ENCODE measurements around the gene OPN1MW.
A peak's percentile ranks its signal among the peaks of the same experiment; 100 is the strongest.
"Not testable (repeated sequence)": the region's sequence is repeated elsewhere in the genome, so short reads cannot be mapped to it uniquely, and the experiment has no call there.

The OPN1MW gene

GRCh38 chrX:154182296-154182695, at the start of gene OPN1MW:
Gene OPN1MW (plus strand): TSS chrX:154182596. CDS start chrX:154182678, 82 bp downstream.
- not testable (repeated sequence) for H3K4me3 ChIP-seq (ENCODE audit: insufficient read length, low read depth)

GRCh38 chrX:154135458-154136229, 46.8 kb upstream of the OPN1MW start:
- Histone ChIP-seq H3K4me1 (ENCODE audit: insufficient read depth, insufficient read length) (no peaks in the 10 kb centered on the region), H3K27me3 (ENCODE audit: insufficient read depth, insufficient read length) (peaks cover 8% of the 10 kb centered on the region), H3K36me3 (ENCODE audit: insufficient read depth, insufficient read length, low read length) (no peaks in the 10 kb centered on the region), H3K9ac (ENCODE audit: insufficient read length, low read depth) (no peak overlapping the region), H3K4me3 (ENCODE audit: insufficient read length, low read depth) (no peak overlapping the region), H3K9me3 (ENCODE audit: insufficient read depth, low read length) (no peaks in the 10 kb centered on the region)
- no peak for DNase-seq (ENCODE audit: low read depth, low spot score)
- TF ChIP-seq YY1 (IDR thresholded peaks at IDR 0.05; ENCODE audit: insufficient read depth, insufficient read length) (no peak), SUZ12 (IDR thresholded peaks at IDR 0.05; ENCODE audit: extremely low read depth, insufficient read depth, insufficient read length) (no peak), ZNF274 (IDR thresholded peaks at IDR 0.05; ENCODE audit: low read depth, low read length) (no peak)

More at GRCh38 chrX:154182296-154182695, at the start of gene OPN1MW:
- not testable (repeated sequence) for H3K36me3 ChIP-seq (ENCODE audit: insufficient read depth, insufficient read length, low read length); H3K9ac ChIP-seq (ENCODE audit: insufficient read length, low read depth); H3K4me1 ChIP-seq (ENCODE audit: insufficient read depth, insufficient read length); H3K27me3 ChIP-seq (ENCODE audit: insufficient read depth, insufficient read length); DNase-seq (ENCODE audit: low read depth, low spot score); H3K9me3 ChIP-seq (ENCODE audit: insufficient read depth, low read length)

DNA sequence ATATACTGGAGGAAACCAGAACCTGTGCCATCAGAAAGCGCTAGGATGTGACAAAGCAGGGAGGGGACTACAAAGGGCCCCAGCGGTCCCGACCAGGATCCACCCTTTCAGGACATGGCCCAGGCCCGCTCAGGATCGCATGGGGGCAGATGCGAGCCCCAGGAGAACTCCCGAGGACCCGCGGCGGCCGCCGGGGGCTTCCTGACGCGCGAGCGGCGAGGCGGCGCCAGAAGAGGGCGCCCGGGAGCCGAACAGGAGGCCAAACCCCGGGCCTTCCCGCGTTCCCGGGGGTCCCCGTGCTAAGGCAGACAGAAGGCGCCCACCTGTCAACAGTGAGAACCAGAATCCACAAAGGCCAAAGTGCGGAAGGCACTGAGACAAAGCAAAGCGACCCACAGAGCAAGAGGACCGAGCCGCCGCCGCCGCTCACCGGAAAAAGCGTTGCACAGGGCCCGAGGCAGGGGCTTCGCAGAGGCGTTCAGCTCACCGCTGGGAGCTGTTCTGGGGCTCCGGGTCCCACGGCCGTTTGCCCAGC, 45.7 kb upstream of the OPN1MW start:
- no peak overlapping the region for H3K9ac ChIP-seq (ENCODE audit: insufficient read length, low read depth)
- H3K4me3 ChIP-seq (ENCODE audit: insufficient read length, low read depth), result no peak overlapping the region
- TF ChIP-seq SUZ12 (IDR thresholded peaks at IDR 0.05; ENCODE audit: extremely low read depth, insufficient read depth, insufficient read length) (no peak), YY1 (IDR thresholded peaks at IDR 0.05; ENCODE audit: insufficient read depth, insufficient read length) (no peak)
- no peaks in the 10 kb centered on the region for H3K4me1 ChIP-seq (ENCODE audit: insufficient read depth, insufficient read length)
- DNase-seq (ENCODE audit: low read depth, low spot score), result peak; percentile 32
- peaks cover 8% of the 10 kb centered on the region for H3K27me3 ChIP-seq (ENCODE audit: insufficient read depth, insufficient read length)
- H3K9me3 ChIP-seq (ENCODE audit: insufficient read depth, low read length), result no peaks in the 10 kb centered on the region
- no peaks in the 10 kb centered on the region for H3K36me3 ChIP-seq (ENCODE audit: insufficient read depth, insufficient read length, low read length)

- H3K4me1 ChIP-seq (ENCODE audit: insufficient read depth, insufficient read length), result no peaks in the 10 kb centered on the region
- no peaks in the 10 kb centered on the region for H3K36me3 ChIP-seq (ENCODE audit: insufficient read depth, insufficient read length, low read length)
- H3K9ac ChIP-seq (ENCODE audit: insufficient read length, low read depth), result no peak overlapping the region
- TF ChIP-seq ZNF274 (IDR thresholded peaks at IDR 0.05; ENCODE audit: low read depth, low read length) (no peak), YY1 (IDR thresholded peaks at IDR 0.05; ENCODE audit: insufficient read depth, insufficient read length) (no peak), SUZ12 (IDR thresholded peaks at IDR 0.05; ENCODE audit: extremely low read depth, insufficient read depth, insufficient read length) (no peak)
- no peaks in the 10 kb centered on the region for H3K9me3 ChIP-seq (ENCODE audit: insufficient read depth, low read length)
- H3K4me3 ChIP-seq (ENCODE audit: insufficient read length, low read depth), result no peak overlapping the region
- peaks cover 8% of the 10 kb centered on the region for H3K27me3 ChIP-seq (ENCODE audit: insufficient read depth, insufficient read length)
- no peak for DNase-seq (ENCODE audit: low read depth, low spot score)
These were observed 43.5 kb upstream of the OPN1MW start for GRCh38 chrX:154138857-154139256.

DNA sequence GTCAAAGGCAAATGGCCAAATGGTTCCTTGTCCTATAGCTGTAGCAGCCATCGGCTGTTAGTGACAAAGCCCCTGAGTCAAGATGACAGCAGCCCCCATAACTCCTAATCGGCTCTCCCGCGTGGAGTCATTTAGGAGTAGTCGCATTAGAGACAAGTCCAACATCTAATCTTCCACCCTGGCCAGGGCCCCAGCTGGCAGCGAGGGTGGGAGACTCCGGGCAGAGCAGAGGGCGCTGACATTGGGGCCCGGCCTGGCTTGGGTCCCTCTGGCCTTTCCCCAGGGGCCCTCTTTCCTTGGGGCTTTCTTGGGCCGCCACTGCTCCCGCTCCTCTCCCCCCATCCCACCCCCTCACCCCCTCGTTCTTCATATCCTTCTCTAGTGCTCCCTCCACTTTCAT, 42.2 kb upstream of the OPN1MW start:
- H3K27me3 ChIP-seq (ENCODE audit: insufficient read depth, insufficient read length), result peaks cover 8% of the 10 kb centered on the region
- no peak overlapping the region for H3K4me3 ChIP-seq (ENCODE audit: insufficient read length, low read depth)
- H3K9ac ChIP-seq (ENCODE audit: insufficient read length, low read depth), result no peak overlapping the region
- TF ChIP-seq ZNF274 (IDR thresholded peaks at IDR 0.05; ENCODE audit: low read depth, low read length) (no peak), SUZ12 (IDR thresholded peaks at IDR 0.05; ENCODE audit: extremely low read depth, insufficient read depth, insufficient read length) (no peak), YY1 (IDR thresholded peaks at IDR 0.05; ENCODE audit: insufficient read depth, insufficient read length) (no peak)
- H3K9me3 ChIP-seq (ENCODE audit: insufficient read depth, low read length), result no peaks in the 10 kb centered on the region
- no peaks in the 10 kb centered on the region for H3K36me3 ChIP-seq (ENCODE audit: insufficient read depth, insufficient read length, low read length)
- DNase-seq (ENCODE audit: low read depth, low spot score), result no peak
- no peaks in the 10 kb centered on the region for H3K4me1 ChIP-seq (ENCODE audit: insufficient read depth, insufficient read length)

DNA sequence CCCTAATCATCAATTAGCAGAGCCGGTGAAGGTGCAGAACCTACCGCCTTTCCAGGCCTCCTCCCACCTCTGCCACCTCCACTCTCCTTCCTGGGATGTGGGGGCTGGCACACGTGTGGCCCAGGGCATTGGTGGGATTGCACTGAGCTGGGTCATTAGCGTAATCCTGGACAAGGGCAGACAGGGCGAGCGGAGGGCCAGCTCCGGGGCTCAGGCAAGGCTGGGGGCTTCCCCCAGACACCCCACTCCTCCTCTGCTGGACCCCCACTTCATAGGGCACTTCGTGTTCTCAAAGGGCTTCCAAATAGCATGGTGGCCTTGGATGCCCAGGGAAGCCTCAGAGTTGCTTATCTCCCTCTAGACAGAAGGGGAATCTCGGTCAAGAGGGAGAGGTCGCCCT, 41.7 kb upstream of the OPN1MW start:
- Histone ChIP-seq H3K9me3 (ENCODE audit: insufficient read depth, low read length) (no peaks in the 10 kb centered on the region), H3K9ac (ENCODE audit: insufficient read length, low read depth) (no peak overlapping the region), H3K36me3 (ENCODE audit: insufficient read depth, insufficient read length, low read length) (no peaks in the 10 kb centered on the region), H3K27me3 (ENCODE audit: insufficient read depth, insufficient read length) (peaks cover 5% of the 10 kb centered on the region), H3K4me1 (ENCODE audit: insufficient read depth, insufficient read length) (no peaks in the 10 kb centered on the region), H3K4me3 (ENCODE audit: insufficient read length, low read depth) (no peak overlapping the region)
- no peak for DNase-seq (ENCODE audit: low read depth, low spot score)
- TF ChIP-seq YY1 (IDR thresholded peaks at IDR 0.05; ENCODE audit: insufficient read depth, insufficient read length) (no peak), ZNF274 (IDR thresholded peaks at IDR 0.05; ENCODE audit: low read depth, low read length) (no peak), SUZ12 (IDR thresholded peaks at IDR 0.05; ENCODE audit: extremely low read depth, insufficient read depth, insufficient read length) (no peak)

DNA sequence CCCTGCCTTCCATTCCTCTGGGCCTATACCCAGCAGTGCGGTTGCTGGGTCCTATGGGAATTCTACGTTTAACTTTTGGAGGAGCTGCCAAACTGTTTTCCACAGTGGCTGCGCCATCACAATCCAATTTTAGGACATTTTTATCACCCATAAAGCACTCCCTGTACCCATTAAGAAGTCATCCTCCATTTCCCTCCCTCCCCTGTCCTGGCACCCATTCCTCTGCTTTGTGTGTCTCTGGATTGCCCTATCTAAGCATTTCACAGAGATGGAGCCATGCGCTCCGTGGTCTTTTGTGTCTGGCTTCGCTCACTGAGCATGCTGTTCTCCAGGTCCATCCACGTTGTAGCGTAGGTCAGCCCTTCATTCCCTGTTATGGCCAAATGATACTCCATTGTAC, 40.0 kb upstream of the OPN1MW start:
- no peak overlapping the region for H3K4me3 ChIP-seq (ENCODE audit: insufficient read length, low read depth)
- no peak overlapping the region for H3K9ac ChIP-seq (ENCODE audit: insufficient read length, low read depth)
- H3K9me3 ChIP-seq (ENCODE audit: insufficient read depth, low read length), result no peaks in the 10 kb centered on the region
- TF ChIP-seq SUZ12 (IDR thresholded peaks at IDR 0.05; ENCODE audit: extremely low read depth, insufficient read depth, insufficient read length) (no peak), YY1 (IDR thresholded peaks at IDR 0.05; ENCODE audit: insufficient read depth, insufficient read length) (no peak), ZNF274 (IDR thresholded peaks at IDR 0.05; ENCODE audit: low read depth, low read length) (no peak)
- no peaks in the 10 kb centered on the region for H3K4me1 ChIP-seq (ENCODE audit: insufficient read depth, insufficient read length)
- H3K27me3 ChIP-seq (ENCODE audit: insufficient read depth, insufficient read length), result no peaks in the 10 kb centered on the region
- DNase-seq (ENCODE audit: low read depth, low spot score), result no peak
- H3K36me3 ChIP-seq (ENCODE audit: insufficient read depth, insufficient read length, low read length), result no peaks in the 10 kb centered on the region

All from NT2/D1 (cell line).